Astrocyte (in vitro differentiated cells and primary cell): ENCODE data around the gene CCDC196. TPM values are rescaled to one million over a fixed set of nuclear protein-coding genes. Genes with fewer than 3 reads are reported as not detected.

Experiments
- DNase-seq: peaks from one replicate; pipeline ENCODE4 v3.0.0-alpha.2; 2010; ENCODE audit warnings: low read depth
- FAIRE-seq: peaks from 2 replicates; lab custom pipeline; 2011; peaks lifted over from hg19 to GRCh38; lab: Jason Lieb, UNC
- H2AFZ ChIP-seq: 2 replicates; pipeline ENCODE4 v1.6.0; 2012; ENCODE audit warnings: low read depth, low read length, inconsistent platforms
- H3K27ac ChIP-seq: 2 replicates; pipeline ENCODE4 v1.5.1; 2011; ENCODE audit warnings: low read depth, low read length, inconsistent platforms
- H3K27me3 ChIP-seq: 2 replicates; pipeline ENCODE4 v1.6.0; 2011; ENCODE audit warnings: low read length, inconsistent platforms; ENCODE audit not compliant: insufficient read depth
- H3K36me3 ChIP-seq: 2 replicates; pipeline ENCODE4 v1.5.1; 2011; ENCODE audit warnings: low read length, inconsistent platforms; ENCODE audit not compliant: insufficient read depth
- H3K4me1 ChIP-seq: 2 replicates; pipeline ENCODE4 v1.5.1; 2011; ENCODE audit warnings: low read length, inconsistent platforms; ENCODE audit not compliant: insufficient read depth
- H3K4me2 ChIP-seq: 2 replicates; pipeline ENCODE4 v1.6.0; 2012; ENCODE audit warnings: low read length, inconsistent platforms
- H3K4me3 ChIP-seq: 2 replicates; pipeline ENCODE4 v1.5.1; 2011; ENCODE audit warnings: low read depth, mild to moderate bottlenecking, low read length, inconsistent platforms; ENCODE audit not compliant: insufficient read depth
- H3K79me2 ChIP-seq: 2 replicates; pipeline ENCODE4 v1.6.0; 2012; ENCODE audit warnings: mild to moderate bottlenecking, low read length, inconsistent platforms; ENCODE audit not compliant: insufficient read depth
- H3K9ac ChIP-seq: 2 replicates; pipeline ENCODE4 v1.6.0; 2012; ENCODE audit warnings: mild to moderate bottlenecking, low read length, inconsistent platforms
- H3K9me3 ChIP-seq: 2 replicates; pipeline ENCODE4 v1.5.1; 2012; ENCODE audit warnings: low read depth, mild to moderate bottlenecking, low read length, inconsistent platforms; ENCODE audit not compliant: insufficient read depth
- H4K20me1 ChIP-seq: 2 replicates; pipeline ENCODE4 v1.6.0; 2012; ENCODE audit warnings: low read length, inconsistent platforms; ENCODE audit not compliant: insufficient read depth
- H3K27ac Mint-ChIP-seq: one replicate; pipeline ENCODE4 v1.8.0; 2021; ENCODE audit warnings: mild to moderate bottlenecking, mixed read lengths; ENCODE audit not compliant: unreplicated experiment
- H3K27me3 Mint-ChIP-seq: one replicate; pipeline ENCODE4 v1.8.0; 2021; ENCODE audit warnings: low read depth, mixed read lengths; ENCODE audit not compliant: unreplicated experiment
- H3K36me3 Mint-ChIP-seq: one replicate; pipeline ENCODE4 v1.8.0; 2021; ENCODE audit warnings: low read depth, mixed read lengths; ENCODE audit not compliant: unreplicated experiment
- H3K4me1 Mint-ChIP-seq: one replicate; pipeline ENCODE4 v1.8.0; 2021; ENCODE audit warnings: low read depth, mixed read lengths; ENCODE audit not compliant: unreplicated experiment
- H3K4me3 Mint-ChIP-seq: one replicate; pipeline ENCODE4 v1.8.0; 2021; ENCODE audit warnings: mild to moderate bottlenecking, moderate library complexity, mixed read lengths; ENCODE audit not compliant: unreplicated experiment
- H3K9me3 Mint-ChIP-seq: one replicate; pipeline ENCODE4 v1.8.0; 2021; ENCODE audit warnings: mild to moderate bottlenecking, mixed read lengths; ENCODE audit not compliant: unreplicated experiment
- EZH2 ChIP-seq: IDR thresholded peaks from 2 replicates; pipeline ENCODE4 v1.6.1; 2012; ENCODE audit warnings: mild to moderate bottlenecking, low read length, inconsistent platforms; ENCODE audit not compliant: insufficient read depth
- total RNA-seq: library from RNA; stranded (reverse); gene quantifications from 2 replicates; pipeline ENCODE4 v1.2.1, GENCODE V29; 2021
- TF ChIP-seq, protein P1 (sequence below): IDR thresholded peaks from 2 replicates; pipeline ENCODE4 v1.5.1; 2011; ENCODE audit warnings: low read depth, mild to moderate bottlenecking, inconsistent platforms, low read length, moderate library complexity; ENCODE audit not compliant: insufficient read depth

The CCDC196 gene
- total RNA-seq, 1 donor from 2014 or later: not detected

DNA sequence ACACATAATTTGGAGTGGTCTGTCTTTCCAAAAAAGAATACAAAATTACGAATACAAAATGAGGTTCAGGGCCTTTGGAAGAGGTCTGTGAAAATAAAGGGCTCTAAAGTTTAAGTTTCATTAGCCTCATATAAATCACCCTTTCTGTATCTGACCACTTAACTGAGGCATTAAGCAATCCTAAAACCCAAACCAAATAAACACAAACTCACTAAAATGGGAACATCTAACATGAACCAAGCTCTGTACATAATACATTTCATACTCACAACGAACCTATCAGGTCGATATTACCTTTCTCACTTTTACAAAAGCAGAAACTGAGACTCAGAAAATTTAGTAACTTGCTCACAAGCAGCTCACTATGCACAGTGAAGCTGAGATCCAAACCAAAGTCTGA, 1.1 kb upstream of the CCDC196 start:
- no peaks in the 10 kb centered on the region for H3K36me3 Mint-ChIP-seq
- FAIRE-seq: no peak
- Histone ChIP-seq H3K9ac (no peak overlapping the region), H3K4me2 (no peak overlapping the region), H3K36me3 (no peaks in the 10 kb centered on the region), H3K79me2 (no peaks in the 10 kb centered on the region), H3K27me3 (no peaks in the 10 kb centered on the region), H3K4me1 (no peaks in the 10 kb centered on the region), H4K20me1 (no peaks in the 10 kb centered on the region), H3K27ac (no peak overlapping the region), H3K4me3 (no peak overlapping the region), H3K9me3 (no peaks in the 10 kb centered on the region), H2AFZ (no peak overlapping the region)
- TF ChIP-seq, protein P1, sequence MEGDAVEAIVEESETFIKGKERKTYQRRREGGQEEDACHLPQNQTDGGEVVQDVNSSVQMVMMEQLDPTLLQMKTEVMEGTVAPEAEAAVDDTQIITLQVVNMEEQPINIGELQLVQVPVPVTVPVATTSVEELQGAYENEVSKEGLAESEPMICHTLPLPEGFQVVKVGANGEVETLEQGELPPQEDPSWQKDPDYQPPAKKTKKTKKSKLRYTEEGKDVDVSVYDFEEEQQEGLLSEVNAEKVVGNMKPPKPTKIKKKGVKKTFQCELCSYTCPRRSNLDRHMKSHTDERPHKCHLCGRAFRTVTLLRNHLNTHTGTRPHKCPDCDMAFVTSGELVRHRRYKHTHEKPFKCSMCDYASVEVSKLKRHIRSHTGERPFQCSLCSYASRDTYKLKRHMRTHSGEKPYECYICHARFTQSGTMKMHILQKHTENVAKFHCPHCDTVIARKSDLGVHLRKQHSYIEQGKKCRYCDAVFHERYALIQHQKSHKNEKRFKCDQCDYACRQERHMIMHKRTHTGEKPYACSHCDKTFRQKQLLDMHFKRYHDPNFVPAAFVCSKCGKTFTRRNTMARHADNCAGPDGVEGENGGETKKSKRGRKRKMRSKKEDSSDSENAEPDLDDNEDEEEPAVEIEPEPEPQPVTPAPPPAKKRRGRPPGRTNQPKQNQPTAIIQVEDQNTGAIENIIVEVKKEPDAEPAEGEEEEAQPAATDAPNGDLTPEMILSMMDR: no peak
- TF ChIP-seq EZH2: no peak
- H3K4me3 Mint-ChIP-seq: no peak overlapping the region
- no peak for DNase-seq
- H3K9me3 Mint-ChIP-seq: no peaks in the 10 kb centered on the region
- H3K27ac Mint-ChIP-seq: no peak overlapping the region
- H3K27me3 Mint-ChIP-seq: peaks cover 4% of the 10 kb centered on the region
- H3K4me1 Mint-ChIP-seq: no peaks in the 10 kb centered on the region

- H3K4me1 Mint-ChIP-seq: no peaks in the 10 kb centered on the region
- no peaks in the 10 kb centered on the region for H3K9me3 Mint-ChIP-seq
- no peaks in the 10 kb centered on the region for H3K36me3 ChIP-seq
- DNase-seq (no peak), FAIRE-seq (no peak)
- no peak overlapping the region for H3K4me3 ChIP-seq
- H3K36me3 Mint-ChIP-seq: no peaks in the 10 kb centered on the region
- H3K79me2 ChIP-seq: no peaks in the 10 kb centered on the region
- H4K20me1 ChIP-seq: no peaks in the 10 kb centered on the region
- peaks cover 8% of the 10 kb centered on the region for H3K27me3 Mint-ChIP-seq
- no peaks in the 10 kb centered on the region for H3K9me3 ChIP-seq
- no peaks in the 10 kb centered on the region for H3K27me3 ChIP-seq
- TF ChIP-seq, protein P1: no peak
- no peak for TF ChIP-seq EZH2
- H3K4me2 ChIP-seq: no peak overlapping the region
- H3K27ac Mint-ChIP-seq: no peak overlapping the region
- no peak overlapping the region for H3K9ac ChIP-seq
- H3K27ac ChIP-seq: no peak overlapping the region
- H3K4me3 Mint-ChIP-seq: no peak overlapping the region
- H3K4me1 ChIP-seq: no peaks in the 10 kb centered on the region
- no peak overlapping the region for H2AFZ ChIP-seq
Measured at GRCh38 chr14:66487164-66487563, 993 bp downstream of the CCDC196 start.

- Histone ChIP-seq H3K4me3 (no peak overlapping the region), H3K4me2 (no peak overlapping the region), H3K9ac (no peak overlapping the region), H3K27ac (no peak overlapping the region), H3K36me3 (no peaks in the 10 kb centered on the region), H4K20me1 (no peaks in the 10 kb centered on the region), H3K9me3 (no peaks in the 10 kb centered on the region), H3K4me1 (no peaks in the 10 kb centered on the region), H3K79me2 (no peaks in the 10 kb centered on the region), H2AFZ (no peak overlapping the region), H3K27me3 (no peaks in the 10 kb centered on the region)
- Mint-ChIP-seq H3K4me3 (no peak overlapping the region), H3K9me3 (no peaks in the 10 kb centered on the region), H3K27me3 (peaks cover 8% of the 10 kb centered on the region), H3K27ac (no peak overlapping the region), H3K36me3 (no peaks in the 10 kb centered on the region), H3K4me1 (no peaks in the 10 kb centered on the region)
- no peak for TF ChIP-seq EZH2
- TF ChIP-seq, protein P1: no peak
- DNase-seq (no peak), FAIRE-seq (no peak)
Measured at GRCh38 chr14:66490143-66491111, 4.3 kb downstream of the CCDC196 start.
